Measurements from ENCODE around the gene RNPEPL1.

DNA sequence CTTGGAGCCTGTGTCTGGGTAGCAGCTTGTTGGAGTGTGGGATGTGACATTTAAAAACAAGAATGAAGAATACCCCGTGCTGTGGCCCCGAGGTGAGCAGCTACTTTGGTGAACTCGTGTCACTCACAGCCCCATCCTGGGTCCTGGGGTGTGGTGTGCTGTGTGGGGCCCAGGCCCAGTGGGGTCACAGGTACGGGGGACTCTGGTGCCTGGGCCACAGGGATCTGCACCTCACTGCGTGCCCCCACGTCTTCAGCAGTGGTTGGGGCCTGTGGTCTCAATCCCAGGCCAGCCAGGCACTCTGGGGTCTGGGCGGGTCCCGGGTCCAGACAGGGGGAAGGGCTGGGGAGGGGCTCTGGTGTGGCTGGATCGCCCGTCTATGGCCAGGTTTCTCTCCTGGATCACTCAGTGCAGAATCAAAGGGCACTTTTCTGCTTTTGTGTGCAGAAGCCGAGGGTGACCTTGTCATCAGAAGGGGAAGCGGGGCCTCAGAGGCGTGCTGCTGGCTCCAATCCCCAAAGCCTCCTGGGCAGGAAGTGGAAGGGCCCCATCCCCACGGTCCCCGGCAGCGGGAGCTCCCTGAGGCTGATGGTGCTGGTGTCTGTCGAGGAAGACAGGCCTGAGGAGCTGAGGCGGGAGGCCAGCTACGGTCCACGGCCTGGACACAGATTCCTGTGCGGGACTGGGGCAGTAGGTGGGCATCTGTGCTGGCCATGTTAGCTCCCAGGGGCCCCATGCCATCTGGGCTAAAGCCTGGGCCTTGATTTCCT is 58.4 kb downstream of the RNPEPL1 start:
- TF ChIP-seq POLR2A (IDR thresholded peaks at IDR 0.05): no peak
- TF ChIP-seq, protein P1, sequence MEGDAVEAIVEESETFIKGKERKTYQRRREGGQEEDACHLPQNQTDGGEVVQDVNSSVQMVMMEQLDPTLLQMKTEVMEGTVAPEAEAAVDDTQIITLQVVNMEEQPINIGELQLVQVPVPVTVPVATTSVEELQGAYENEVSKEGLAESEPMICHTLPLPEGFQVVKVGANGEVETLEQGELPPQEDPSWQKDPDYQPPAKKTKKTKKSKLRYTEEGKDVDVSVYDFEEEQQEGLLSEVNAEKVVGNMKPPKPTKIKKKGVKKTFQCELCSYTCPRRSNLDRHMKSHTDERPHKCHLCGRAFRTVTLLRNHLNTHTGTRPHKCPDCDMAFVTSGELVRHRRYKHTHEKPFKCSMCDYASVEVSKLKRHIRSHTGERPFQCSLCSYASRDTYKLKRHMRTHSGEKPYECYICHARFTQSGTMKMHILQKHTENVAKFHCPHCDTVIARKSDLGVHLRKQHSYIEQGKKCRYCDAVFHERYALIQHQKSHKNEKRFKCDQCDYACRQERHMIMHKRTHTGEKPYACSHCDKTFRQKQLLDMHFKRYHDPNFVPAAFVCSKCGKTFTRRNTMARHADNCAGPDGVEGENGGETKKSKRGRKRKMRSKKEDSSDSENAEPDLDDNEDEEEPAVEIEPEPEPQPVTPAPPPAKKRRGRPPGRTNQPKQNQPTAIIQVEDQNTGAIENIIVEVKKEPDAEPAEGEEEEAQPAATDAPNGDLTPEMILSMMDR (IDR thresholded peaks at IDR 0.05 in 4 of 5, conservative IDR thresholded peaks at IDR 0.05 in 1 of 5): no peak

Measured in gastrocnemius medialis (tissue), 4 donors.